ENCODE results near the gene FAM50A.
"Not testable (repeated sequence)": the region's sequence is repeated elsewhere in the genome, so short reads cannot be mapped to it uniquely, and the experiment has no call there.

FAM50A gene

GRCh38 chrX:154482786-154483185 lies 38.8 kb downstream of the FAM50A start:
- DNase-seq (ENCODE audit: low spot score), result no peak

GRCh38 chrX:154483325-154483724 lies 39.4 kb downstream of the FAM50A start:
- DNase-seq (ENCODE audit: low spot score), result no peak

GRCh38 chrX:154484255-154485149 lies 40.6 kb downstream of the FAM50A start:
- no peak for DNase-seq (ENCODE audit: low spot score)

- no peak for DNase-seq (ENCODE audit: low spot score)
Measured at GRCh38 chrX:154485150-154486051, 41.5 kb downstream of the FAM50A start.

GRCh38 chrX:154486052-154486395 lies 42.1 kb downstream of the FAM50A start:
- DNase-seq (ENCODE audit: low spot score), result no peak

GRCh38 chrX:154486396-154487207 lies 42.7 kb downstream of the FAM50A start, which contains the start of gene UBL4A:
TSS of gene UBL4A (minus strand) at chrX:154486615. CDS start at chrX:154486584, 31 bp downstream.
- peak; percentile 62 for DNase-seq (ENCODE audit: low spot score)

- no peak for DNase-seq (ENCODE audit: low spot score)
Measured at GRCh38 chrX:154487518-154488290, 43.8 kb downstream of the FAM50A start.

GRCh38 chrX:154488336-154489075 lies 44.6 kb downstream of the FAM50A start:
- no peak for DNase-seq (ENCODE audit: low spot score)

- no peak for DNase-seq (ENCODE audit: low spot score)
Measured at GRCh38 chrX:154489182-154489581, 45.2 kb downstream of the FAM50A start.

- no peak for DNase-seq (ENCODE audit: low spot score)
Measured at GRCh38 chrX:154490021-154490413, 46.1 kb downstream of the FAM50A start.

GRCh38 chrX:154490414-154491083 lies 46.6 kb downstream of the FAM50A start, which contains the start of gene SLC10A3:
TSS of gene SLC10A3 (minus strand) at chrX:154490629. CDS start at chrX:154488940, 1,689 bp downstream.
- DNase-seq (ENCODE audit: low spot score), result peak; percentile 92

GRCh38 chrX:154494715-154495114 lies 50.8 kb downstream of the FAM50A start:
- DNase-seq (ENCODE audit: low spot score), result no peak

- no peak for DNase-seq (ENCODE audit: low spot score)
Measured at GRCh38 chrX:154495472-154495922, 51.6 kb downstream of the FAM50A start.

- DNase-seq (ENCODE audit: low spot score), result not testable (repeated sequence)
Measured at GRCh38 chrX:154496591-154497137, 52.7 kb downstream of the FAM50A start.

Small RNAs within 50 kb of the gene (small RNA-seq; reads per million reads assigned to genes)
- gene MIR6858, result 0 to 0.09 reads per million in 2 experiments
- 0 reads per million in 2 experiments for gene RN7SL697P
- gene SNORA70, result 0 reads per million in 2 experiments
